ENCODE measurements around the gene FAAH2. TPM values are rescaled to one million over a fixed set of nuclear protein-coding genes. Genes with fewer than 3 reads are reported as not detected.

Gene FAAH2
- total RNA-seq, 4 donors from 2014 or later, result 0.42 to 1.8 (median 0.72) TPM

DNA sequence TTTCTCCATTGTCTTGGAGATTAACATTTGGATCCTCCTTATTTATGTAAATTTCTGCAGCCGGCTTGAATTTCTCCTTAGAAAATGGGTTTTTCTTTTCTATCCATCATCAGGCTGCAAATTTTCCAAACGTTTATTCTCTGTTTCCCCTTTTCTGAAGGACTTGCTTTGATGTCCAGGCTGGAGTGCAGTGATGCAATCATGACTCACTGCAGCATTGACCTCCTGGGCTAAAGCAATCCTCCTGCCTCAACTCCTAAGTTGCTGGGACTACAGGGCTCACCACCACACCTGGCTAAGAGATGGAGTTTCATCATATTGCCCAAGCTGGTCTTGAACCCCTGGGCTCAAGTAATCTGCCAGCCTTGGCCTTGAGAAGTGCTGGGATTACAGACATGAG, 161.3 kb downstream of the FAAH2 start:
- Histone ChIP-seq H3K9me3 (no peaks in the 10 kb centered on the region), H3K27ac (replicated peaks in 1 of 4) (no peak overlapping the region), H3K4me1 (no peaks in the 10 kb centered on the region), H3K4me3 (no peak overlapping the region), H3K36me3 (no peaks in the 10 kb centered on the region), H3K27me3 (no peaks in the 10 kb centered on the region)
- 58% methylated on average over 2 of the region's 2 CpGs for WGBS
- no peak for TF ChIP-seq POLR2A (IDR thresholded peaks at IDR 0.05; ENCODE audit: low read depth)
- no peak for TF ChIP-seq EP300 (IDR thresholded peaks at IDR 0.05)
- TF ChIP-seq, protein P1, sequence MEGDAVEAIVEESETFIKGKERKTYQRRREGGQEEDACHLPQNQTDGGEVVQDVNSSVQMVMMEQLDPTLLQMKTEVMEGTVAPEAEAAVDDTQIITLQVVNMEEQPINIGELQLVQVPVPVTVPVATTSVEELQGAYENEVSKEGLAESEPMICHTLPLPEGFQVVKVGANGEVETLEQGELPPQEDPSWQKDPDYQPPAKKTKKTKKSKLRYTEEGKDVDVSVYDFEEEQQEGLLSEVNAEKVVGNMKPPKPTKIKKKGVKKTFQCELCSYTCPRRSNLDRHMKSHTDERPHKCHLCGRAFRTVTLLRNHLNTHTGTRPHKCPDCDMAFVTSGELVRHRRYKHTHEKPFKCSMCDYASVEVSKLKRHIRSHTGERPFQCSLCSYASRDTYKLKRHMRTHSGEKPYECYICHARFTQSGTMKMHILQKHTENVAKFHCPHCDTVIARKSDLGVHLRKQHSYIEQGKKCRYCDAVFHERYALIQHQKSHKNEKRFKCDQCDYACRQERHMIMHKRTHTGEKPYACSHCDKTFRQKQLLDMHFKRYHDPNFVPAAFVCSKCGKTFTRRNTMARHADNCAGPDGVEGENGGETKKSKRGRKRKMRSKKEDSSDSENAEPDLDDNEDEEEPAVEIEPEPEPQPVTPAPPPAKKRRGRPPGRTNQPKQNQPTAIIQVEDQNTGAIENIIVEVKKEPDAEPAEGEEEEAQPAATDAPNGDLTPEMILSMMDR (IDR thresholded peaks at IDR 0.05), result no peak
- intact Hi-C loops (cut with DNase I), result no loop called here
- no peak for DNase-seq (ENCODE audit: extremely low spot score)

- Histone ChIP-seq H3K4me3 (no peak overlapping the region), H3K27ac (replicated peaks in 1 of 4) (no peak overlapping the region), H3K9me3 (no peaks in the 10 kb centered on the region), H3K27me3 (no peaks in the 10 kb centered on the region), H3K4me1 (no peaks in the 10 kb centered on the region), H3K36me3 (no peaks in the 10 kb centered on the region)
- 60% methylated on average over 3 of the region's 3 CpGs for WGBS
- no peak for DNase-seq (ENCODE audit: extremely low spot score)
- TF ChIP-seq POLR2A (IDR thresholded peaks at IDR 0.05; ENCODE audit: low read depth) (no peak), POLR2AphosphoS5 (IDR thresholded peaks at IDR 0.05) (no peak)
- intact Hi-C loops (cut with DNase I), result no loop called here
These were observed 165.0 kb downstream of the FAAH2 start for GRCh38 chrX:57451426-57452020.

DNA sequence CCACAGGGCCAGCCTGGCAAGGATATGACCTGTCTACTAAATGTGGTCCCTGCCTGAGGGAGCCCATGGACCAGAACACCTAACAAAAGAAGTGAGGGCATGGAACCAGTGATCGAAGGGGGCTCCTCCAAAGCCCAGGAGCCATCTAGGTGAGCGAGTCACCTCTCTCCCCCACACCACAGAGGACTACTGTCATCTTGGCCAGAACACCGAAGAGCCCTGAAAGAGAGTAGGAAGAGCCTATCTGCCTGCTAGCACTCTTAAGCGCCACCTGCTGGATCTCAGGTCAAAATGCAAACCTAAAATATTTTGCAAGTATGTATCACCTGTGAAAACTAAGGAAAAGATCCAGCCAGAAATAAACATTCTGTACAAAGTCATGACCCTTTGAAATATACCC, 167.4 kb downstream of the FAAH2 start:
- Histone ChIP-seq H3K9me3 (peaks cover 0 to 3% (median 0%) of the 10 kb centered on the region in 4 donors), H3K27ac (replicated peaks in 1 of 4) (no peak overlapping the region), H3K4me1 (no peaks in the 10 kb centered on the region), H3K4me3 (no peak overlapping the region), H3K36me3 (no peaks in the 10 kb centered on the region), H3K27me3 (no peaks in the 10 kb centered on the region)
- no peak for DNase-seq (ENCODE audit: extremely low spot score)
- no peak for TF ChIP-seq POLR2AphosphoS5 (IDR thresholded peaks at IDR 0.05)
- TF ChIP-seq, protein P1 (IDR thresholded peaks at IDR 0.05), result peak; percentile 6 to 41 (median 30)
- TF ChIP-seq EP300 (IDR thresholded peaks at IDR 0.05), result no peak
- WGBS, result 0% methylated on average over 1 of the region's 4 CpGs
- intact Hi-C loops (cut with DNase I), result no loop called here

- Histone ChIP-seq H3K27ac (replicated peaks in 1 of 4) (no peak overlapping the region), H3K36me3 (no peaks in the 10 kb centered on the region), H3K9me3 (peaks cover 0 to 7% (median 0%) of the 10 kb centered on the region in 4 donors), H3K4me1 (no peaks in the 10 kb centered on the region), H3K27me3 (no peaks in the 10 kb centered on the region), H3K4me3 (no peak overlapping the region)
- TF ChIP-seq POLR2AphosphoS5 (IDR thresholded peaks at IDR 0.05), result no peak
- TF ChIP-seq EP300 (IDR thresholded peaks at IDR 0.05), result no peak
- no peak for TF ChIP-seq POLR2A (IDR thresholded peaks at IDR 0.05; ENCODE audit: low read depth)
- TF ChIP-seq, protein P1 (IDR thresholded peaks at IDR 0.05), result no peak
- DNase-seq (ENCODE audit: extremely low spot score), result no peak
- intact Hi-C loops (cut with DNase I), result no loop called here
- 74% methylated on average over 6 of the region's 6 CpGs for WGBS
These were observed 195.0 kb downstream of the FAAH2 start for GRCh38 chrX:57481514-57481913.

DNA sequence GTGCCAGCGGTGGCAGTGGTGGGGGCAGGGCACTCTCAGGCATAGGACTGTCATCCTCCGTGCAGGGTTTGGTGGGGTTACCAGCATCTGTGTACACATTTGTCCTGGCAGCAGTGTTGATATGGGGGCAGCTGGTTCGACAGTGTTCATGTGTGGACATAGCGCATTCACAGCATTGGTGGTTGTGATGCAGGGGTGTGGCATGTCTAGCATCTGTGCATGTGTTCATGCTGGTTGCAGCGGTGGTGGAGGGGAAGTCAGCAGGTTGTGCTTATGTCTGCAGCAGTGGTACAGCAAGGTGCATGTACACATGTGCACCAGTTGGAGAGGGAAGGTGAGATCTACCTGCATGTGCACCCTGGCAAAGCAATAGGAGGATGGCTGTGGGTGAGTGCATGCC, 230.0 kb downstream of the FAAH2 start:
- 69% methylated on average over 3 of the region's 5 CpGs for WGBS
- H3K27ac ChIP-seq (replicated peaks in 1 of 4), result no peak overlapping the region

More for the DNA sequence above, 230.0 kb downstream of the FAAH2 start:
- Histone ChIP-seq H3K9me3 (no peaks in the 10 kb centered on the region), H3K4me1 (no peaks in the 10 kb centered on the region), H3K36me3 (no peaks in the 10 kb centered on the region), H3K4me3 (no peak overlapping the region), H3K27me3 (no peaks in the 10 kb centered on the region)
- TF ChIP-seq POLR2A (IDR thresholded peaks at IDR 0.05; ENCODE audit: low read depth) (no peak), POLR2AphosphoS5 (IDR thresholded peaks at IDR 0.05) (no peak), EP300 (IDR thresholded peaks at IDR 0.05) (no peak)
- TF ChIP-seq, protein P1 (IDR thresholded peaks at IDR 0.05), result no peak
- intact Hi-C loops (cut with DNase I), result no loop called here
- no peak for DNase-seq (ENCODE audit: extremely low spot score)
